ENCODE results near the gene TMED5. TPM values are rescaled to one million over a fixed set of nuclear protein-coding genes. Genes with fewer than 3 reads are reported as not detected.
"Not testable (repeated sequence)": the region's sequence is repeated elsewhere in the genome, so short reads cannot be mapped to it uniquely, and the experiment has no call there.

Gene TMED5
- total and polyA plus RNA-seq, 4 experiments from 2014 or later, result 23.2 to 60.8 (median 48.3) TPM

- H3K27ac ChIP-seq (ENCODE audit: low read depth, low read length), result no peak overlapping the region
- H3K4me1 ChIP-seq (ENCODE audit: insufficient read depth, low read length), result peaks cover 46% of the 10 kb centered on the region
- Mint-ChIP-seq H3K4me3 (peak overlapping the region; percentile 72 to 87 (median 81)), H3K9me3 (peaks cover 0 to 16% (median 4%) of the 10 kb centered on the region in 8 donors), H3K4me1 (peaks cover 46 to 79% (median 68%) of the 10 kb centered on the region in 4 donors), H3K27me3 (no peaks in the 10 kb centered on the region), H3K36me3 (peaks cover 44 to 47% of the 10 kb centered on the region in 2 donors), H3K27ac (peak overlapping the region; percentile 5 to 91 (median 63))
- DNase-seq, result no peak
- intact Hi-C loops (cut with micrococcal nuclease), result no loop called here
- POLR2A ChIA-PET (ENCODE audit: partially characterized antibody), result interaction anchor here (1.7 kb wide), 1 partner anchor 93 kb away, joined by 4 read pairs; the partner anchor contains the start of gene MTF2
- H3K36me3 ChIP-seq (ENCODE audit: insufficient read depth, low read length), result peaks cover 10% of the 10 kb centered on the region
- H3K27me3 ChIP-seq (ENCODE audit: insufficient read depth, low read length), result no peaks in the 10 kb centered on the region
- CTCF ChIA-PET (ENCODE audit: partially characterized antibody), result no interaction called here
- no peaks in the 10 kb centered on the region for H3K9me3 ChIP-seq (ENCODE audit: control insufficient read depth in 1 of 2, low read length in 2 of 2)
- peak overlapping the region in 1 of 2 donors; percentile 1 for H3K4me3 ChIP-seq (ENCODE audit: low read length in 2 of 2)
These were observed 8.6 kb downstream of the TMED5 start for GRCh38 chr1:93171549-93172034.

GRCh38 chr1:93170141-93170678 lies 10.0 kb downstream of the TMED5 start:
- H3K27me3 Mint-ChIP-seq; DNase-seq; H3K4me3 ChIP-seq (ENCODE audit: low read length in 2 of 2); H3K27me3 ChIP-seq (ENCODE audit: insufficient read depth, low read length); H3K36me3 ChIP-seq (ENCODE audit: insufficient read depth, low read length); intact Hi-C loops (cut with micrococcal nuclease); H3K4me3 Mint-ChIP-seq; H3K27ac ChIP-seq (ENCODE audit: low read depth, low read length); H3K9me3 ChIP-seq (ENCODE audit: control insufficient read depth in 1 of 2, low read length in 2 of 2); H3K27ac Mint-ChIP-seq: not testable (repeated sequence)
- ChIA-PET CTCF (ENCODE audit: partially characterized antibody) (interaction anchor here (0.6 kb wide), 1 partner anchor 1969 kb away, joined by 3 read pairs; no protein-coding TSS in a partner anchor), POLR2A (ENCODE audit: partially characterized antibody) (interaction anchor here (1.0 to 1.4 kb wide), 2 partner anchors 9 to 19 kb away, joined by 3 to 4 read pairs; no protein-coding TSS in a partner anchor)
- peaks cover 34% of the 10 kb centered on the region for H3K4me1 ChIP-seq (ENCODE audit: insufficient read depth, low read length)
- H3K4me1 Mint-ChIP-seq, result peaks cover 46 to 79% (median 67%) of the 10 kb centered on the region in 4 donors
- H3K9me3 Mint-ChIP-seq, result peaks cover 0 to 17% (median 5%) of the 10 kb centered on the region in 8 donors
- peaks cover 45 to 53% of the 10 kb centered on the region in 2 donors for H3K36me3 Mint-ChIP-seq

GRCh38 chr1:93167006-93167405 lies 13.2 kb downstream of the TMED5 start:
- H3K4me1 ChIP-seq (ENCODE audit: insufficient read depth, low read length), result peaks cover 6% of the 10 kb centered on the region
- peak overlapping the region in 4 of 7 donors; percentile 14 to 81 (median 34) for H3K27ac Mint-ChIP-seq
- no peaks in the 10 kb centered on the region for H3K27me3 ChIP-seq (ENCODE audit: insufficient read depth, low read length)
- intact Hi-C loops (cut with micrococcal nuclease), result no loop called here
- peaks cover 4% of the 10 kb centered on the region for H3K36me3 ChIP-seq (ENCODE audit: insufficient read depth, low read length)
- H3K9me3 ChIP-seq (ENCODE audit: control insufficient read depth in 1 of 2, low read length in 2 of 2), result no peaks in the 10 kb centered on the region
- H3K9me3 Mint-ChIP-seq, result peaks cover 0 to 17% (median 5%) of the 10 kb centered on the region in 8 donors
- ChIA-PET POLR2A (ENCODE audit: partially characterized antibody) (no interaction called here), CTCF (ENCODE audit: partially characterized antibody) (no interaction called here)
- no peak overlapping the region for H3K4me3 Mint-ChIP-seq
- H3K4me1 Mint-ChIP-seq, result peaks cover 37 to 71% (median 58%) of the 10 kb centered on the region in 4 donors
- H3K36me3 Mint-ChIP-seq, result peaks cover 44 to 51% of the 10 kb centered on the region in 2 donors
- H3K4me3 ChIP-seq (ENCODE audit: low read length in 2 of 2), result no peak overlapping the region
- H3K27ac ChIP-seq (ENCODE audit: low read depth, low read length), result no peak overlapping the region
- no peaks in the 10 kb centered on the region for H3K27me3 Mint-ChIP-seq
- no peak for DNase-seq

- POLR2A ChIA-PET (ENCODE audit: partially characterized antibody); DNase-seq; intact Hi-C loops (cut with micrococcal nuclease); H3K36me3 ChIP-seq (ENCODE audit: insufficient read depth, low read length); H3K4me1 ChIP-seq (ENCODE audit: insufficient read depth, low read length); CTCF ChIA-PET (ENCODE audit: partially characterized antibody); H3K27ac ChIP-seq (ENCODE audit: low read depth, low read length); H3K4me3 ChIP-seq (ENCODE audit: low read length in 2 of 2); H3K27me3 Mint-ChIP-seq; H3K4me3 Mint-ChIP-seq; H3K27me3 ChIP-seq (ENCODE audit: insufficient read depth, low read length); H3K9me3 ChIP-seq (ENCODE audit: control insufficient read depth in 1 of 2, low read length in 2 of 2): not testable (repeated sequence)
- peaks cover 34 to 71% (median 55%) of the 10 kb centered on the region in 4 donors for H3K4me1 Mint-ChIP-seq
- peak overlapping the region in 2 of 7 donors; percentile 3 to 66 for H3K27ac Mint-ChIP-seq
- H3K36me3 Mint-ChIP-seq, result peaks cover 38 to 51% of the 10 kb centered on the region in 2 donors
- peaks cover 0 to 15% (median 5%) of the 10 kb centered on the region in 8 donors for H3K9me3 Mint-ChIP-seq
These were observed 14.3 kb downstream of the TMED5 start for GRCh38 chr1:93165895-93166294.

- Mint-ChIP-seq H3K4me1 (peaks cover 32 to 68% (median 53%) of the 10 kb centered on the region in 4 donors), H3K36me3 (peaks cover 41 to 52% of the 10 kb centered on the region in 2 donors), H3K4me3 (peak overlapping the region in 1 of 8 donors; percentile 31), H3K27me3 (no peaks in the 10 kb centered on the region), H3K27ac (peak overlapping the region in 4 of 7 donors; percentile 5 to 62 (median 32)), H3K9me3 (peaks cover 0 to 13% (median 5%) of the 10 kb centered on the region in 8 donors)
- intact Hi-C loops (cut with micrococcal nuclease), result no loop called here
- ChIA-PET POLR2A (ENCODE audit: partially characterized antibody) (interaction anchor here (0.6 kb wide), 1 partner anchor 850 kb away, joined by 3 read pairs; no protein-coding TSS in a partner anchor), CTCF (ENCODE audit: partially characterized antibody) (interaction anchor here (1.5 kb wide), 1 partner anchor 8 kb away, joined by 4 read pairs; no protein-coding TSS in a partner anchor)
- no peaks in the 10 kb centered on the region for H3K4me1 ChIP-seq (ENCODE audit: insufficient read depth, low read length)
- no peaks in the 10 kb centered on the region for H3K27me3 ChIP-seq (ENCODE audit: insufficient read depth, low read length)
- no peak for DNase-seq
- H3K36me3 ChIP-seq (ENCODE audit: insufficient read depth, low read length), result peaks cover 9% of the 10 kb centered on the region
- no peak overlapping the region for H3K4me3 ChIP-seq (ENCODE audit: low read length in 2 of 2)
- no peaks in the 10 kb centered on the region for H3K9me3 ChIP-seq (ENCODE audit: control insufficient read depth in 1 of 2, low read length in 2 of 2)
- H3K27ac ChIP-seq (ENCODE audit: low read depth, low read length), result no peak overlapping the region
These were observed 15.4 kb downstream of the TMED5 start for GRCh38 chr1:93164816-93165215.

GRCh38 chr1:93163314-93163713 lies 16.9 kb downstream of the TMED5 start:
- CTCF ChIA-PET (ENCODE audit: partially characterized antibody); H3K27ac ChIP-seq (ENCODE audit: low read depth, low read length): not testable (repeated sequence)
- H3K4me1 Mint-ChIP-seq, result peaks cover 25 to 53% (median 42%) of the 10 kb centered on the region in 4 donors

GRCh38 chr1:93159337-93159736 lies 20.9 kb downstream of the TMED5 start:
- H3K4me3 ChIP-seq (ENCODE audit: low read length in 2 of 2), result no peak overlapping the region
- no peak overlapping the region for H3K27ac ChIP-seq (ENCODE audit: low read depth, low read length)
- H3K27me3 Mint-ChIP-seq, result no peaks in the 10 kb centered on the region
- no peaks in the 10 kb centered on the region for H3K27me3 ChIP-seq (ENCODE audit: insufficient read depth, low read length)
- H3K4me3 Mint-ChIP-seq, result no peak overlapping the region
- no peaks in the 10 kb centered on the region for H3K9me3 Mint-ChIP-seq
- H3K36me3 Mint-ChIP-seq, result peaks cover 28 to 46% of the 10 kb centered on the region in 2 donors
- peaks cover 6% of the 10 kb centered on the region for H3K4me1 ChIP-seq (ENCODE audit: insufficient read depth, low read length)
- H3K36me3 ChIP-seq (ENCODE audit: insufficient read depth, low read length), result peaks cover 21% of the 10 kb centered on the region
- intact Hi-C loops (cut with micrococcal nuclease), result no loop called here
- ChIA-PET POLR2A (ENCODE audit: partially characterized antibody) (no interaction called here), CTCF (ENCODE audit: partially characterized antibody) (interaction anchor here (1.0 to 1.2 kb wide), 2 partner anchors 14 to 15 kb away, joined by 3 read pairs; no protein-coding TSS in a partner anchor)
- H3K9me3 ChIP-seq (ENCODE audit: control insufficient read depth in 1 of 2, low read length in 2 of 2), result no peaks in the 10 kb centered on the region
- DNase-seq, result no peak
- no peak overlapping the region for H3K27ac Mint-ChIP-seq
- peaks cover 14 to 28% (median 23%) of the 10 kb centered on the region in 4 donors for H3K4me1 Mint-ChIP-seq

More at GRCh38 chr1:93163314-93163713, 16.9 kb downstream of the TMED5 start:
- H3K36me3 Mint-ChIP-seq, result peaks cover 47 to 51% of the 10 kb centered on the region in 2 donors
- H3K9me3 Mint-ChIP-seq; H3K36me3 ChIP-seq (ENCODE audit: insufficient read depth, low read length); POLR2A ChIA-PET (ENCODE audit: partially characterized antibody); H3K27ac Mint-ChIP-seq; H3K4me3 Mint-ChIP-seq; DNase-seq; H3K27me3 ChIP-seq (ENCODE audit: insufficient read depth, low read length); intact Hi-C loops (cut with micrococcal nuclease); H3K27me3 Mint-ChIP-seq; H3K4me3 ChIP-seq (ENCODE audit: low read length in 2 of 2); H3K4me1 ChIP-seq (ENCODE audit: insufficient read depth, low read length); H3K9me3 ChIP-seq (ENCODE audit: control insufficient read depth in 1 of 2, low read length in 2 of 2): not testable (repeated sequence)
